Activated B cell treated with CpG ODN at 0.5 μM for 24 hours (primary cell): ENCODE data around the gene DIS3L2. TPM values are rescaled to one million over a fixed set of nuclear protein-coding genes. Genes with fewer than 3 reads are reported as not detected.

Experiments used
- ATAC-seq: fragments of 200-7000 bp; cut with Tn5 transposase; one replicate; pipeline ENCODE4 v1.10.0; 2021; ENCODE audit warnings: low read depth, mild to moderate bottlenecking, moderate library complexity
- CTCF ChIA-PET: fragments of 350-600 bp; sonication (Branson Sonifier 250); formaldehyde crosslinking; loops from one replicate; lab custom pipeline; 2021; ENCODE audit warnings: antibody characterized with exemption; lab: Charles Lee
- POLR2A ChIA-PET: fragments of 350-600 bp; sonication (Branson Sonifier 250); formaldehyde crosslinking; loops from one replicate; lab custom pipeline; 2021; ENCODE audit warnings: antibody characterized with exemption; lab: Charles Lee
- DNase-seq: peaks from one replicate; pipeline ENCODE4 v3.0.0; 2022
- H3K27ac Mint-ChIP-seq: one replicate; pipeline ENCODE4 v1.8.0; 2020; ENCODE audit warnings: mixed read lengths
- H3K27me3 Mint-ChIP-seq: one replicate; pipeline ENCODE4 v1.8.0; 2021; ENCODE audit warnings: mixed read lengths
- H3K36me3 Mint-ChIP-seq: one replicate; pipeline ENCODE4 v1.8.0; 2021; ENCODE audit warnings: low read depth, mixed read lengths
- H3K4me1 Mint-ChIP-seq: one replicate; pipeline ENCODE4 v1.8.0; 2021; ENCODE audit warnings: mixed read lengths
- H3K4me3 Mint-ChIP-seq: one replicate; pipeline ENCODE4 v1.8.0; 2020; ENCODE audit warnings: mild to moderate bottlenecking, mixed read lengths
- H3K9me3 Mint-ChIP-seq: one replicate; pipeline ENCODE4 v1.8.0; 2020; ENCODE audit warnings: mixed read lengths
- intact Hi-C: fragments of 100-400 bp; cut with micrococcal nuclease; formaldehyde crosslinking; loops from one replicate; pipeline ENCODE4 v1.15.1; 2024
- total RNA-seq: library from RNA; stranded (reverse); gene quantifications from 2 replicates; pipeline ENCODE4 v1.2.3, GENCODE V29; 2022
- TF ChIP-seq, protein P1 (sequence below): fragments of 200-600 bp; IDR thresholded peaks from one replicate; pipeline ENCODE4 v1.8.0; 2022; ENCODE audit warnings: antibody characterized with exemption, mild to moderate bottlenecking

The DIS3L2 gene
- total RNA-seq, 1 donor from 2014 or later, result 65.9 TPM

DNA sequence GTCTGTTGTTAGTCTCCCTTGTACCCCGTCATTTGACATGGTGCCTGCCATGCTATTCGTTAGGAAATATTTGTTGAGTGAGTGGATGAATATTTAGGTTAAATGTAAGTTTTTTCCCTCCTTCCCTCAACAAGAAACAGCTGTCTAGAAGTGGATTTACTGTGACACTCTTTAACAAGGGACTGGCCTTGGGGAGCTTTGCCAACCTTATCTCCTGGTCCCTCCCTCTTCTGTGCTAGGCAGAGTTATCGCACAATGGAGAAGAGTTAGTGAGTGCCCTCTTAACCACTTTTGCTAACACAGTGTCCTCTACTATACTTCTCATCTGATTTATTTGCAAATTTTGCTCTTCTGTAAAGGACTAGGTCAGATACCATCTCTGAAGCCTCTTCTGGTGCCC lies 61.2 kb downstream of the DIS3L2 start:
- DNase-seq (no peak), ATAC-seq (no peak)
- ChIA-PET CTCF (no interaction called here), POLR2A (no interaction called here)
- Mint-ChIP-seq H3K27ac (no peak overlapping the region), H3K4me3 (no peak overlapping the region), H3K4me1 (no peaks in the 10 kb centered on the region), H3K27me3 (no peaks in the 10 kb centered on the region), H3K36me3 (peaks cover 34% of the 10 kb centered on the region), H3K9me3 (no peaks in the 10 kb centered on the region)
- TF ChIP-seq, protein P1, sequence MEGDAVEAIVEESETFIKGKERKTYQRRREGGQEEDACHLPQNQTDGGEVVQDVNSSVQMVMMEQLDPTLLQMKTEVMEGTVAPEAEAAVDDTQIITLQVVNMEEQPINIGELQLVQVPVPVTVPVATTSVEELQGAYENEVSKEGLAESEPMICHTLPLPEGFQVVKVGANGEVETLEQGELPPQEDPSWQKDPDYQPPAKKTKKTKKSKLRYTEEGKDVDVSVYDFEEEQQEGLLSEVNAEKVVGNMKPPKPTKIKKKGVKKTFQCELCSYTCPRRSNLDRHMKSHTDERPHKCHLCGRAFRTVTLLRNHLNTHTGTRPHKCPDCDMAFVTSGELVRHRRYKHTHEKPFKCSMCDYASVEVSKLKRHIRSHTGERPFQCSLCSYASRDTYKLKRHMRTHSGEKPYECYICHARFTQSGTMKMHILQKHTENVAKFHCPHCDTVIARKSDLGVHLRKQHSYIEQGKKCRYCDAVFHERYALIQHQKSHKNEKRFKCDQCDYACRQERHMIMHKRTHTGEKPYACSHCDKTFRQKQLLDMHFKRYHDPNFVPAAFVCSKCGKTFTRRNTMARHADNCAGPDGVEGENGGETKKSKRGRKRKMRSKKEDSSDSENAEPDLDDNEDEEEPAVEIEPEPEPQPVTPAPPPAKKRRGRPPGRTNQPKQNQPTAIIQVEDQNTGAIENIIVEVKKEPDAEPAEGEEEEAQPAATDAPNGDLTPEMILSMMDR, result no peak
- intact Hi-C loops, result no loop called here

DNA sequence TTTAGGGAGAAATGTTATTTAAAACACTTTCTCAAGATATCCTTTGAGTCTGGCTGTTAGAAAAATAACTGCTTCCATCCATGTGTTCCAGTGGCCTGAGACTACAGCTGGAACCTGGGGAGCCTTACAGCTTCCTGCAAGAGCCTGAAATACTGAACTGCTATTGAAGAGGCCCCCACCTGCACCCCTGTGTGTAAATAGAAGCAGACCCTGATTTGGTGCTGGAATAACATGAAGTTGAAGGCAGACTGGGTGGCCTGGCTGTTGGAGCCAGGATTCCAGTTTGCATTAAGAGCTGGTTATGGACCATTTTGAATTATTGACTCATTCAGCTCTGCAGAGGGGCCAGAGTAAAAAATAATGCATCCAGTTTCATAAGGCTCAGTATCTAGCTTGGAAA lies 61.9 kb downstream of the DIS3L2 start:
- ChIA-PET CTCF (no interaction called here), POLR2A (no interaction called here)
- H3K4me3 Mint-ChIP-seq, result no peak overlapping the region
- no peaks in the 10 kb centered on the region for H3K9me3 Mint-ChIP-seq
- TF ChIP-seq, protein P1, result no peak
- intact Hi-C loops, result no loop called here
- peaks cover 27% of the 10 kb centered on the region for H3K36me3 Mint-ChIP-seq
- H3K27ac Mint-ChIP-seq, result no peak overlapping the region
- DNase-seq (no peak), ATAC-seq (no peak)
- no peaks in the 10 kb centered on the region for H3K4me1 Mint-ChIP-seq
- no peaks in the 10 kb centered on the region for H3K27me3 Mint-ChIP-seq

DNA sequence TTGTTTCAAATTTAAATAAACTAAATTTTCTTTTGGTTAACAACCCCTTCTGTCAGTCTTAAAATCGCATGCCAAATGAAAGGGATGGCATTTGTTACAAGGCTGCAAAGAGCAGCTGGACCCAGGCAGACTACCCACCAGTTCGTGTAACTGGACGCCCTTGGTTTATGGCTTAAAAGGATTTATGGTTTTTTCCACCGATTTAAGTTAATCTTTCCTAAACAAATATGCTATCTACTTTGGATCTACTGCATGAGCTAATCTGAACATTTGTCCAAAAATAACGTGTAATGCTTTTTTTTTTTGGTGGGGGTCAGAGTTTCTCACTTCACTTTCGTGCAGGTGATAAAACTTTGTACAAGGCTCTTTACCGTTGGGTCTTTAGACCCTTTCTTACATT lies 62.9 kb downstream of the DIS3L2 start:
- no peak overlapping the region for H3K4me3 Mint-ChIP-seq
- ATAC-seq, result no peak
- CTCF ChIA-PET, result no interaction called here

DNA sequence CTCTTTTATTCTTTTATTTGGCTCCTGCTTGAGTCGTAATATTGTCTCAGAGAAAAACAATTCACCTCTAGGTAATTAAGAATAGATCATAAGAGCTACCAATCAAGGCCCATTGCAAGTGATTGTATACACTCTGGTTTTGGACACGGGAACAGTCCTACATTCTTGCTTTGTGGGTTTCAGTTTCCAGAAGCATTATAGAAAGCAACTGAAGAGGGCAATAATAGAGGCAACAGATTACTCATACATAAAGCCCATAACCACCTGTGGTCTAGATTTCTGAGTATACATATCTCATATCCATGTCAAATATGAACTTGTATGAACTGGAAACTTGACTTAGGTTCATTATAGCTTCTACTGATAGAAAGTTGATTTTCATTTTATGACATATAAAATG lies 65.4 kb downstream of the DIS3L2 start:
- ChIA-PET CTCF (no interaction called here), POLR2A (no interaction called here)
- ATAC-seq, result no peak
- Mint-ChIP-seq H3K27ac (no peak overlapping the region), H3K9me3 (no peaks in the 10 kb centered on the region), H3K36me3 (peaks cover 47% of the 10 kb centered on the region), H3K4me1 (peaks cover 2% of the 10 kb centered on the region), H3K27me3 (no peaks in the 10 kb centered on the region), H3K4me3 (no peak overlapping the region)
- TF ChIP-seq, protein P1, result no peak
- DNase-seq, result no peak
- intact Hi-C loops, result no loop called here

More for the DNA sequence above, 62.9 kb downstream of the DIS3L2 start:
- H3K9me3 Mint-ChIP-seq, result no peaks in the 10 kb centered on the region
- DNase-seq, result no peak
- H3K36me3 Mint-ChIP-seq, result peaks cover 24% of the 10 kb centered on the region
- H3K27me3 Mint-ChIP-seq, result no peaks in the 10 kb centered on the region
- intact Hi-C loops, result no loop called here
- TF ChIP-seq, protein P1, result no peak
- peaks cover 2% of the 10 kb centered on the region for H3K4me1 Mint-ChIP-seq
- H3K27ac Mint-ChIP-seq, result no peak overlapping the region
- POLR2A ChIA-PET, result no interaction called here

DNA sequence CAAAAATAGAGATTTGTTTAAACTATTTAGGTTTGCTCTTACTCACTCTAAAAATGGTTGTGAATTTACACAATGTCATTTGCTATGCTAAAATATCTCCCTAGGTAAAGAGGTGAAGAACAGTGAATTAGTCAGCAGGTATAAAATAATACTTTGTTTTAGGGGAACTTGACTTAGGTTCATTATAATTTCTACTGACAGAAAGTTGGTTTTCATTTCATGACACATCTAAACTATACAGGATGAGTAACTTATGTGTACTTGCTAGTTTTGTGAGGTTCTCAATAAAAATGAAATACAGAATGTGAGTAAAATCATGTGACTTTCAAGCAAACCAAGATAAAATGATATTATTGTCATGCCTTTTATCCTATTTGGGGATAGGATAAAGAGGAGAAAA lies 66.0 kb downstream of the DIS3L2 start:
- H3K27ac Mint-ChIP-seq, result no peak overlapping the region
- intact Hi-C loops, result no loop called here
- ChIA-PET POLR2A (no interaction called here), CTCF (no interaction called here)
- TF ChIP-seq, protein P1, result no peak
- peaks cover 2% of the 10 kb centered on the region for H3K4me1 Mint-ChIP-seq
- no peaks in the 10 kb centered on the region for H3K9me3 Mint-ChIP-seq
- no peak for DNase-seq
- ATAC-seq, result no peak
- H3K27me3 Mint-ChIP-seq, result no peaks in the 10 kb centered on the region
- H3K36me3 Mint-ChIP-seq, result peaks cover 53% of the 10 kb centered on the region
- no peak overlapping the region for H3K4me3 Mint-ChIP-seq
